GM12872 (cell line): Measurements from ENCODE around the gene C2CD3.

Experiments
- TF ChIP-seq, protein P1 (sequence below): IDR thresholded peaks from 3 replicates; pipeline ENCODE4 v1.5.1; 2011; ENCODE audit warnings: low read depth, mild to moderate bottlenecking, low read length, moderate library complexity; ENCODE audit not compliant: insufficient read depth

C2CD3 gene

DNA sequence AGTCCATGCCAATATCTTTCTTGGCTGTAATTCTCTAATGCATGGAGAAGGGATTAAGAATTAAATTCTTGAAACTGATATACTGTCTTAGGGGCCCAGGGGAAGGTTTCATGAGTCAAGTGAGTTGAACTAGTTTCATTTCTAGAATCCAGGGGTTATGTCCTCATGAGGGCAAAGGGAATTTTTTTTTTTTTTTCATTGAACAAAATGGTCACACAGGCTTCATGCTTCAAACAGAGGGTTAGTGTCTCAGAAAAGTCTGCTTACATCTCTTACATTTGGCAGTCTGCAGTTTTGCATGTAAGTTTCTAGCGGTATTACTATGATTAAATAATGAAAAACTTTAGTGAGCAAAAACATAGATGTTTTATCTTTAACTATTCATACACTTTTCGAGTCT lies 33.2 kb upstream of the C2CD3 start:
- TF ChIP-seq, protein P1, sequence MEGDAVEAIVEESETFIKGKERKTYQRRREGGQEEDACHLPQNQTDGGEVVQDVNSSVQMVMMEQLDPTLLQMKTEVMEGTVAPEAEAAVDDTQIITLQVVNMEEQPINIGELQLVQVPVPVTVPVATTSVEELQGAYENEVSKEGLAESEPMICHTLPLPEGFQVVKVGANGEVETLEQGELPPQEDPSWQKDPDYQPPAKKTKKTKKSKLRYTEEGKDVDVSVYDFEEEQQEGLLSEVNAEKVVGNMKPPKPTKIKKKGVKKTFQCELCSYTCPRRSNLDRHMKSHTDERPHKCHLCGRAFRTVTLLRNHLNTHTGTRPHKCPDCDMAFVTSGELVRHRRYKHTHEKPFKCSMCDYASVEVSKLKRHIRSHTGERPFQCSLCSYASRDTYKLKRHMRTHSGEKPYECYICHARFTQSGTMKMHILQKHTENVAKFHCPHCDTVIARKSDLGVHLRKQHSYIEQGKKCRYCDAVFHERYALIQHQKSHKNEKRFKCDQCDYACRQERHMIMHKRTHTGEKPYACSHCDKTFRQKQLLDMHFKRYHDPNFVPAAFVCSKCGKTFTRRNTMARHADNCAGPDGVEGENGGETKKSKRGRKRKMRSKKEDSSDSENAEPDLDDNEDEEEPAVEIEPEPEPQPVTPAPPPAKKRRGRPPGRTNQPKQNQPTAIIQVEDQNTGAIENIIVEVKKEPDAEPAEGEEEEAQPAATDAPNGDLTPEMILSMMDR: no peak

- TF ChIP-seq, protein P1: no peak
Observed at GRCh38 chr11:74196781-74197486, 26.1 kb upstream of the C2CD3 start.

DNA sequence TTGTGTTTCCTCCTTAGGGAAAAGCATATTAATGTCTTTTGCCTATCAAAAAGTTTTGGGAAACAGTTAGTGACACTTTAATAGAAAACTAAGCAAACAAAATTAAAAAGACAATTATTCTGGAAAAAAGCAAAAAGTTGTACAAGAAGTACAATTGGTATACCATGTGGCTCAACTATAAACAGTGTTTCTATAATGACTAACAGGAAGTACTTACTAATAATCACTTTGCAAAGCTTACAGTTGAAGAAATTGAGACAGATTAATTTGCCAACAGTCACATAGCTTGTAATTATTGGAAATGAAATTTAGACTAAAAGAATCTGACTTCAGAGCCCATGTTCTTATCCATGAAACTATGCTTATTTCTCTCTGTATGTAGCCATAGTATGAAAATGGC lies 25.0 kb upstream of the C2CD3 start:
- TF ChIP-seq, protein P1: no peak

GRCh38 chr11:74185695-74186094 lies 14.9 kb upstream of the C2CD3 start:
- TF ChIP-seq, protein P1: no peak

GRCh38 chr11:74185285-74185684 lies 14.5 kb upstream of the C2CD3 start:
- TF ChIP-seq, protein P1: no peak

DNA sequence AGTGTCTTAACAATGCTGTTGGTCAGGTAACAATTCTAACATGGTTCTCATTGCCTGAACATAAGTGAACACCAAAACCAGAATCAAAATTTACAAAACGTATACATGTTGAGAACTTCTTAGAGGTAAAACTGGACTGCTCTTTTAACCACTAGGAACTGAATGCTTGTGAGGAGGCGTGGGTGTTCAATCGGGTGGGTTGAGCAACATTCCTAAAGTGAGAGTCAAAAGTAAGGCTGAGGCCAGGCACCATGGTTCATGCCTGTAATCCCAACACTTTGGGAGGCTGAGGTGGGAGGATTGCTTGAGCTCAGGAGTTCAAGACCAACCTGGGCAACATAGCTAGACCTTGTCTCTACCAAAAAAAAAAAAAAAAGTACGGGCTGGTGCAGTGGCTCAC lies 11.8 kb upstream of the C2CD3 start:
- TF ChIP-seq, protein P1: no peak

GRCh38 chr11:74179234-74180052 lies 8.6 kb upstream of the C2CD3 start:
- TF ChIP-seq, protein P1: no peak
